Thoracic aorta (tissue), 2 donors: ENCODE results near the gene CPT1C. TPM values are rescaled to one million over a fixed set of nuclear protein-coding genes. Genes with fewer than 3 reads are reported as not detected.

ENCODE experiments used
- ATAC-seq: fragments of 150-250 bp; one replicate; pipeline ENCODE4 v1.8.0; 2017; ENCODE audit warnings: low read depth; ENCODE audit not compliant: insufficient number of reproducible peaks, low FRiP score
- DNase-seq: peaks from one replicate; pipeline ENCODE4 v3.0.0-alpha.2; 2020; ENCODE audit warnings: low spot score
- H3K27ac ChIP-seq, 2 donors: fragments of 200-600 bp; sonication (generic); 1 replicate in 1 of 2; 2 replicates in 1 of 2; pipeline ENCODE4 v1.5.1; 2016; ENCODE audit warnings: mild to moderate bottlenecking in 2 of 2, moderate library complexity in 2 of 2
- H3K27me3 ChIP-seq: fragments of 200-600 bp; sonication (generic); replicated peaks from 2 replicates; pipeline ENCODE4 v1.6.0; 2016; ENCODE audit warnings: mild to moderate bottlenecking; ENCODE audit not compliant: insufficient read depth
- H3K36me3 ChIP-seq: fragments of 200-600 bp; sonication (generic); one replicate; pipeline ENCODE4 v1.5.1; 2016
- H3K4me1 ChIP-seq, 2 donors: fragments of 200-600 bp; sonication (generic); 1 replicate in 1 of 2; 2 replicates in 1 of 2; pipeline versions ENCODE4 v1.5.1 to v1.6.0; 2016; ENCODE audit warnings: low read depth in 2 of 2, mild to moderate bottlenecking in 1 of 2; ENCODE audit not compliant: control insufficient read depth in 1 of 2
- H3K4me3 ChIP-seq: fragments of 200-600 bp; sonication (generic); 2 replicates; pipeline ENCODE4 v1.5.1; 2016; ENCODE audit warnings: mild to moderate bottlenecking
- H3K9me3 ChIP-seq: fragments of 200-600 bp; sonication (generic); 2 replicates; pipeline ENCODE4 v1.5.1; 2016
- total RNA-seq, 2 donors: library from RNA; depleted of rRNA; stranded (reverse); fragments of >200 nt; gene quantifications; one replicate each; pipeline versions ENCODE4 v1.1.0 to v1.2.3, GENCODE V29; 2016
- TF ChIP-seq, protein P1 (sequence below): fragments of 200-600 bp; sonication (generic); IDR thresholded peaks from one replicate; pipeline ENCODE4 v1.5.1; 2019; ENCODE audit warnings: antibody characterized with exemption

The CPT1C gene
- total RNA-seq, 2 donors from 2014 or later, result 2.5 to 3.9 TPM

DNA sequence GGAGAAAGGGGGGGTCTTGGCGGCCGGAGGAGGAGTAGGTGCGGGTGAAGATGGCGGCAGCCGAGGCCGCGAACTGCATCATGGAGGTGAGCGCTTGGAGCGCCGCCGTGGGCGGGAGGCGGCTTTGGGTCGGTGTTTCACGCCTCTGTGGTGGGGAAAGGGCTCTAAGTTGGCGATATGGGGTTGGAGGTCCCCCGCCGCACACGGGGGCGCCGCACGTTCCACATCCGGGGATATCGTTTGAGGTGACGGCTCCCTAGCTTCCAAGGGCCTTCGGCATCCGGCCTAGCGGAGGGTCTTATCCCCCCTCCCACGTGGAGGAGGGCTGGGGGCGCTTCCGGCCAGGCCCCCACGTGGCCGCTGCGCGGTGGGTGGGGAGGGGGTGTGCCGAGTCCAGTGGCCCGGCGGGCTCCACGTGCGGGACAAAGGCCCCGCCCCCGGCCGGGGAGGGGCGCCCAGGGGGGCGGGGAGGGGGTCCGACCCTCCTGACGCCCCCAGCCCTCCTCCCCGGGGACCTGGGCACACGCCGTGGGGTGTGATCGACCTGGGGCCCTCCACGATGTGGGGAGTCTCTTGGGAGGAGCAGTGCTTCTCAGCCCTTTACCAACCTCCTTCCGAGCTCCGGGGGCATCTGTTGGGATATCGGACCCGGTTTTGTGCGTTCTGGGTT lies 13.6 kb upstream of the CPT1C start, which contains the start of gene PRMT1:
TSS of gene PRMT1 (plus strand) at position 41 of the 670 bp plus-strand sequence. CDS start at position 51, 10 bp downstream.
- Histone ChIP-seq H3K36me3 (peaks cover 11% of the 10 kb centered on the region), H3K4me3 (peak within 1 kb of the TSS; percentile 87), H3K4me1 (peaks cover 24 to 41% of the 10 kb centered on the region in 2 donors), H3K9me3 (no peaks in the 10 kb centered on the region), H3K27ac (peak within 1 kb of the TSS; percentile 90 to 93), H3K27me3 (no peaks in the 10 kb centered on the region)
- TF ChIP-seq, protein P1, sequence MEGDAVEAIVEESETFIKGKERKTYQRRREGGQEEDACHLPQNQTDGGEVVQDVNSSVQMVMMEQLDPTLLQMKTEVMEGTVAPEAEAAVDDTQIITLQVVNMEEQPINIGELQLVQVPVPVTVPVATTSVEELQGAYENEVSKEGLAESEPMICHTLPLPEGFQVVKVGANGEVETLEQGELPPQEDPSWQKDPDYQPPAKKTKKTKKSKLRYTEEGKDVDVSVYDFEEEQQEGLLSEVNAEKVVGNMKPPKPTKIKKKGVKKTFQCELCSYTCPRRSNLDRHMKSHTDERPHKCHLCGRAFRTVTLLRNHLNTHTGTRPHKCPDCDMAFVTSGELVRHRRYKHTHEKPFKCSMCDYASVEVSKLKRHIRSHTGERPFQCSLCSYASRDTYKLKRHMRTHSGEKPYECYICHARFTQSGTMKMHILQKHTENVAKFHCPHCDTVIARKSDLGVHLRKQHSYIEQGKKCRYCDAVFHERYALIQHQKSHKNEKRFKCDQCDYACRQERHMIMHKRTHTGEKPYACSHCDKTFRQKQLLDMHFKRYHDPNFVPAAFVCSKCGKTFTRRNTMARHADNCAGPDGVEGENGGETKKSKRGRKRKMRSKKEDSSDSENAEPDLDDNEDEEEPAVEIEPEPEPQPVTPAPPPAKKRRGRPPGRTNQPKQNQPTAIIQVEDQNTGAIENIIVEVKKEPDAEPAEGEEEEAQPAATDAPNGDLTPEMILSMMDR, result no peak
- ATAC-seq, result no peak
- no peak for DNase-seq

DNA sequence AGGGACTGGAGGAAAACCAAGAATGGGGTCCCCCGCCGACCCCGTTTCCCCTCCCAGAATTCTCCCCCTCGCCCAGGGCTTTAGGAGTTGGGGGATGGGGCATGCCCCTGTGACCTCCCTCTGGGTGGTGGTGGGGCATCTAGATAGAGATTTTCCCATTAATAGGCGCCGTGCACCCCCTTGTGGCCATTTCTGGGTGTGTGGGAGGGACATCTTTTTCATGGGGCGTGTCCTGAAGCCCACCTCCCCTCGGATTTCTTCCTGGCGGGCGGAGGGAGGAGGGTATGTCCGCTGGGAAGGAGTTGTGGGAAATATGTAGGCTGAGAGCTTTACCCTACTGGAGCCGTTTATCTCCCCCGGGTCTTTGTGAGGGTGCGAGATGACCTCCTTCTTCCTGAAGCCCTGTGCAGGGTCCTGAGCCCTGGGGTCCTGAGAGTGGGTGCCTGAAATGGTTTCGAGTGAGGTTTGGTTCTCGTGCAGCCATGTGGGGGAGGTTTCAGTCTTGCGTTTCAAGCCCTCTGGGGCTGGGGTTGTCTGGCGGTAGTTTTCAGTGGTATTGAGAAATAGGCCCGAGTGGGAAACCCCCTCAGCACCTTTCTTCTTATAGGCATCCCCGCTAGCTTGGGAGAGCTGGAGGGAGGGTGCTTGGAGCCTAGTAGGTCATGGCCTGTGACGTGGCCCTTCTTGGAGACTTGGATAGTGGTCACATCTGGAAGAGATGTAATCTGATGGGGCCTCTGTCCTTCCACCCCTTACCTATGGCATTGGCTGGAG lies 12.8 kb upstream of the CPT1C start:
- ATAC-seq (no peak), DNase-seq (no peak)
- Histone ChIP-seq H3K27me3 (no peaks in the 10 kb centered on the region), H3K9me3 (no peaks in the 10 kb centered on the region), H3K27ac (peak overlapping the region; percentile 80 to 83), H3K4me3 (peak overlapping the region; percentile 87), H3K36me3 (peaks cover 18% of the 10 kb centered on the region), H3K4me1 (peaks cover 24 to 41% of the 10 kb centered on the region in 2 donors)
- TF ChIP-seq, protein P1, result peak; percentile 54

DNA sequence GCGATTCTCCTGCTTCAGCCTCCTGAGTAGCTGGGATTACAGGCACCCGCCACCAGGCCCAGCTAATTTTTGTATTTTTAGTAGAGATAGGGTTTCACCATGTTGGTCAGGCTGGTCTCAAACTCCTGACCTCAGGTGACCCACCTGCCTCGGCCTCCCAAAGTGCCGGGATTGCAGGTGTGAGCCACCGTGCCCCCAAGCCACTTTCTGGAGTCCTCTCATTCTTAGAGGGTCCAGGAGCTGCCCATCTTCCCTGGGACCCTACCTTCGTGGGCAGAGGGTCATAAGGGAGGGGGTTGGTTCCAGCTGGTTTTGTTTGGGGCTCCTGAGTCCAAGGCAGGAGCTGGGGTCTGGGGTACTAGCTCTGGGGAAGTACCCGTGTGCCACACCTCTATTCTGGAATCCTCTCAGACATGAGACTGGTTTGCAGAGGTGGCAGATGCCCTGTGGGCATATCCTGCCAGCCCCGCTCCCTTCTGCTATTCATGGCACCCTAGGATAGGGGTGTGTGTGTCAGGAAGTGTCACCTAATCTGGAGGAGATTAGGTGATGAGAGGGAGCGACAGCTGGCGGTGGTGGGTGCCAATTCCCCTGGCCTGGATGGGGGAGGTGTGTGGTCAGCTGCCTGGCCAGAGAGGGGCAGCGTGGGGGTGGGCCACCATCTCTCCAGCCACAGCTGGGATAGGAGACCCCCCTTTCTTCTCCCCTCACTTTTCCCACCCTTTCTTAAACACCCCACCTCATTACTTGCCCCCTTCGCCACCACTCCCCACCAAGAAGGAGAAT lies 11.7 kb upstream of the CPT1C start:
- Histone ChIP-seq H3K4me3 (no peak overlapping the region), H3K27ac (no peak overlapping the region), H3K36me3 (peaks cover 27% of the 10 kb centered on the region), H3K27me3 (no peaks in the 10 kb centered on the region), H3K4me1 (peaks cover 24 to 41% of the 10 kb centered on the region in 2 donors), H3K9me3 (no peaks in the 10 kb centered on the region)
- TF ChIP-seq, protein P1, result no peak
- no peak for DNase-seq
- no peak for ATAC-seq

DNA sequence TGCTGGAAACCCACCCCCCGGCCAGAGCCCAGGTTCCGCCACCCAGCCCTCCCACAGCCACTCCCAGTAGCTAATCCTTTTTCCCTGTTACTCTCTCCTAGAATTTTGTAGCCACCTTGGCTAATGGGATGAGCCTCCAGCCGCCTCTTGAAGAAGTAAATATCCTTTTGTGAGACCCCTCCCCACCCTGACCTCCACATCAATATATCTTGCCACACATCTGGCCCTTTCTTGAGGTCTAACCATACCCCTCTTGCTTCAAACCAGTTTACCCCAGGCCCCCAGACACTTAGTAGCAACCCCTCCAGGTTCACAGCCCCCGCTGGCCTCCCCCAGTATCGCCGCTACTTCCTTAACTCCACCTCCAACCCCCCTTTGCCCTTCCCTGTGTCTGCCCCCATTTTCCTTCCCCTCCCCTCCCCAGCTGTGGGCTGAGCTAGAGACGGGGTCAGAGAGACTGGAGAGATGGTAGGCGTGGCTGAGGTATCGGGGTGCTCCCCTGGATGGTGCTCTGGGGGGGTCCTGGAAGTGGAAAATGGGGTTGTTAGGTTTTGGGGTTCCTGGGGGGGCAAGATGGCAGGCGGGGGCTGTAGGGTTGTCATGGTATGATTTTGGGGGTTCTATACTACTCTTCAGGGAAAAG lies 11.0 kb upstream of the CPT1C start:
- TF ChIP-seq, protein P1, result no peak
- DNase-seq, result no peak
- Histone ChIP-seq H3K4me3 (no peak overlapping the region), H3K27me3 (no peaks in the 10 kb centered on the region), H3K27ac (peak overlapping the region in 1 of 2 donors; percentile 22), H3K4me1 (peaks cover 24 to 41% of the 10 kb centered on the region in 2 donors), H3K9me3 (no peaks in the 10 kb centered on the region), H3K36me3 (peaks cover 32% of the 10 kb centered on the region)
- no peak for ATAC-seq
